Measurements from ENCODE around the gene NAA40. TPM values are rescaled to one million over a fixed set of nuclear protein-coding genes. Genes with fewer than 3 reads are reported as not detected.

The NAA40 gene
- total and polyA plus RNA-seq, 4 donors: 9.2 to 20.5 (median 13.8) TPM

DNA sequence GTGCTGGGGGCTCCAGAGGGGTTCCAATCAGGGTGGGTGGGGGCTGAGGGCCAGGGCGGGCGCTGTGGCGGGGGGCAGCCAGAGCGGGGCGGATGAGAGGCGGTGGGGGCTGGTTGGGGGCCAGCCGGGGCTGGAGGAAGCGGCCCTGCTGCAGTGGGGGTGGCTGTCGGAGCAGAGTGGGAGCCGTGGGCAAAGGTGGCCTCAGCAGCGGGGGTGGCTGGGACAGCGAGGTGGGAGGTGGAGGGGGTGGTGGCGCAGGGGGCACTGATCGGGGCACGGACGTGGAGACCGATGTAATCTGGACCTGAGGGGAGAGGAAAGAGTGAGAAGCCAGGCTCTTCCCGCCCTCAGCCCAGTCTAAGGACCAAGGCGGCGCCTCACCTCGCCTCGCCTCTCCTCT is 26.9 kb upstream of the NAA40 start:
- 94 to 95% methylated on average over 19 to 22 of the region's 22 CpGs for WGBS, 2 donors
- H3K36me3 ChIP-seq (ENCODE audit: control insufficient read depth in 4 of 4, insufficient read depth in 4 of 4, low read length in 4 of 4): peaks cover 0 to 38% (median 11%) of the 10 kb centered on the region in 4 donors
- no peak overlapping the region for H3K27ac ChIP-seq (ENCODE audit: low read depth in 1 of 2, low read length in 1 of 2)
- no peaks in the 10 kb centered on the region for H3K9me3 ChIP-seq (ENCODE audit: control insufficient read depth in 4 of 4, insufficient read depth in 3 of 4, low read length in 3 of 4)
- TF ChIP-seq, protein P1, sequence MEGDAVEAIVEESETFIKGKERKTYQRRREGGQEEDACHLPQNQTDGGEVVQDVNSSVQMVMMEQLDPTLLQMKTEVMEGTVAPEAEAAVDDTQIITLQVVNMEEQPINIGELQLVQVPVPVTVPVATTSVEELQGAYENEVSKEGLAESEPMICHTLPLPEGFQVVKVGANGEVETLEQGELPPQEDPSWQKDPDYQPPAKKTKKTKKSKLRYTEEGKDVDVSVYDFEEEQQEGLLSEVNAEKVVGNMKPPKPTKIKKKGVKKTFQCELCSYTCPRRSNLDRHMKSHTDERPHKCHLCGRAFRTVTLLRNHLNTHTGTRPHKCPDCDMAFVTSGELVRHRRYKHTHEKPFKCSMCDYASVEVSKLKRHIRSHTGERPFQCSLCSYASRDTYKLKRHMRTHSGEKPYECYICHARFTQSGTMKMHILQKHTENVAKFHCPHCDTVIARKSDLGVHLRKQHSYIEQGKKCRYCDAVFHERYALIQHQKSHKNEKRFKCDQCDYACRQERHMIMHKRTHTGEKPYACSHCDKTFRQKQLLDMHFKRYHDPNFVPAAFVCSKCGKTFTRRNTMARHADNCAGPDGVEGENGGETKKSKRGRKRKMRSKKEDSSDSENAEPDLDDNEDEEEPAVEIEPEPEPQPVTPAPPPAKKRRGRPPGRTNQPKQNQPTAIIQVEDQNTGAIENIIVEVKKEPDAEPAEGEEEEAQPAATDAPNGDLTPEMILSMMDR (IDR thresholded peaks at IDR 0.05; ENCODE audit: control extremely low read depth, extremely low read depth): no peak
- H3K9ac ChIP-seq (ENCODE audit: insufficient read depth in 1 of 2, low read length in 2 of 2): no peak overlapping the region
- no peak overlapping the region for H3K4me3 ChIP-seq
- ATAC-seq (ENCODE audit: insufficient read depth, low FRiP score) (no peak), DNase-seq (no peak)
- no peaks in the 10 kb centered on the region for H3K27me3 ChIP-seq (ENCODE audit: control insufficient read depth in 3 of 3, insufficient read depth in 3 of 3, low read length in 2 of 3)
- H3K4me1 ChIP-seq (ENCODE audit: control insufficient read depth in 5 of 5, insufficient read depth in 5 of 5, low read length in 5 of 5): peaks cover 0 to 41% (median 14%) of the 10 kb centered on the region in 5 donors

DNA sequence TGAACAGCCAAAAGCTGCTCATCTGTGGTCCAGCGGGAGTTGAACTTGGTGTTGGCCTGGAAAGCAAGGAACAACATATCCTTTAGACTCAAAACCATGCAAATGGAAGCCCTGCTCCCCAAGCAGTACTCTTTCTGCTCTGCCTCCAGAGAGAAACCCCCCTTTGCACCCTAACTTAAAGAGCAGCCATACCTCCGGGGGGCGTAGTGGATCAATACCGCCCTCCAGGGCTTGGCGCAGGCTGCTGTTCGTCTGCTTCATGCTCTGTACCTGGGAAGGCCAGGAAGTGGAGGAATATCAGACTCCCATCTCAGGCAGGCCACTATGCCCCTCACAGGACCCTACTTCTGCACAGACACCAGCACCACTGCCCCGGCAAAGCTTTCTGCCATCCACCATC is 26.1 kb upstream of the NAA40 start:
- TF ChIP-seq, protein P1 (IDR thresholded peaks at IDR 0.05; ENCODE audit: control extremely low read depth, extremely low read depth): no peak
- Histone ChIP-seq H3K4me3 (no peak overlapping the region), H3K27me3 (ENCODE audit: control insufficient read depth in 3 of 3, insufficient read depth in 3 of 3, low read length in 2 of 3) (no peaks in the 10 kb centered on the region), H3K9ac (ENCODE audit: insufficient read depth in 1 of 2, low read length in 2 of 2) (no peak overlapping the region), H3K36me3 (ENCODE audit: control insufficient read depth in 4 of 4, insufficient read depth in 4 of 4, low read length in 4 of 4) (peaks cover 0 to 30% (median 7%) of the 10 kb centered on the region in 4 donors), H3K27ac (ENCODE audit: low read depth in 1 of 2, low read length in 1 of 2) (no peak overlapping the region), H3K4me1 (ENCODE audit: control insufficient read depth in 5 of 5, insufficient read depth in 5 of 5, low read length in 5 of 5) (peaks cover 0 to 40% (median 16%) of the 10 kb centered on the region in 5 donors), H3K9me3 (ENCODE audit: control insufficient read depth in 4 of 4, insufficient read depth in 3 of 4, low read length in 3 of 4) (no peaks in the 10 kb centered on the region)
- ATAC-seq (ENCODE audit: insufficient read depth, low FRiP score) (no peak), DNase-seq (no peak)
- 90 to 93% methylated on average over 7 of the region's 7 CpGs for WGBS, 2 donors

DNA sequence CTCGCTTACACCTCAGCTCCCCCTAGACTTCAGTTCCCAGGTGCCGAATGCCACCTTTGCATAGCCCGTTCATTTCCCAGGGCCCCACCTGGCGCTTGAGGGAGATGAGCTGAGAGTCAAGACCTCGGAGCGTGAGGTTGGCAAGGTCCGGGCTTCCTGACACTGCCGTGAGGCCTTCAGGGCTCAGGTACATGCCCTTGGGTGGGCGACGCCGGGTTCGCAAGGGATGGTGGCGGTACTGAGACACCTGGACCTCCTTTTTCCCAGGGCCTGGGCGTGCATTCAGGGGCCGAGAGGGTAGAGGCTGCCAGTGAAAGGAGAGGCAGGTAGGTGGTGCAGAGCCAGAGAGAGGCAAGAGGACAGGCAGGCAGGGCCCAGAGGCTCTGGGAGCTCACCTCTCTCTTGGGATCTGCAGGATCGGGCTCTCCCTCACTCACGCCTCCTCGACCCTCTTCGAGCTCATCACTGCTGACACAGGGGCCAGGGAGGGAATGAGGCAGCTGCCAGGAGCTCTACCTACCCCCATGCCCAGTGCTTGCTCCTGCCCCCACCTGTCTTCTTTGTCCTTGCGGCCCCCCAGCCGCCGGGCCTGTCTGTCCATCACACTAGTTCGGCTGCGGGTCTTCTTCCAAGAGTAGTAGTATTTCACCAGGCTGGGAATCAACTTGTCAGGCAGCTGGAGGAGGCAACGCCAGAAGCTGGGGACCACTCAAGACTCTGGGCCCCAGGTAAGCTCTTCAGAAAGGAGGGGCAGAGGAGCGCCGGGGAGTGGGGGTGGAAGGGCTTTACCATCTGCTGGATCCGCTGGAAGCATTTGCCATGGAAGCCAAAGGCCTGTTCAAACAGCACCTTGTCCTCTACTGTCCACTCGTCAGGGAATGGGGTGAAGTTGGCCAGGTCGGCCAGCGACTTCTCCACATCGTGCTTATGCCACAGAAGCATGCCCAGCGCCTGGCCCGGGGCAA is 24.7 kb upstream of the NAA40 start:
- Histone ChIP-seq H3K36me3 (ENCODE audit: control insufficient read depth in 4 of 4, insufficient read depth in 4 of 4, low read length in 4 of 4) (peaks cover 0 to 16% (median 3%) of the 10 kb centered on the region in 4 donors), H3K4me3 (no peak overlapping the region), H3K9me3 (ENCODE audit: control insufficient read depth in 4 of 4, insufficient read depth in 3 of 4, low read length in 3 of 4) (no peaks in the 10 kb centered on the region), H3K27me3 (ENCODE audit: control insufficient read depth in 3 of 3, insufficient read depth in 3 of 3, low read length in 2 of 3) (no peaks in the 10 kb centered on the region), H3K4me1 (ENCODE audit: control insufficient read depth in 5 of 5, insufficient read depth in 5 of 5, low read length in 5 of 5) (peaks cover 0 to 38% (median 26%) of the 10 kb centered on the region in 5 donors), H3K27ac (ENCODE audit: low read depth in 1 of 2, low read length in 1 of 2) (no peak overlapping the region), H3K9ac (ENCODE audit: insufficient read depth in 1 of 2, low read length in 2 of 2) (no peak overlapping the region)
- TF ChIP-seq, protein P1 (IDR thresholded peaks at IDR 0.05; ENCODE audit: control extremely low read depth, extremely low read depth): no peak
- 92 to 95% methylated on average over 34 of the region's 34 CpGs for WGBS, 2 donors
- no peak for ATAC-seq (ENCODE audit: insufficient read depth, low FRiP score)
- DNase-seq: no peak

Data from lung (tissue), 12 donors.